Suprapubic skin (tissue), 4 donors: ENCODE data around the gene IL15RA. TPM values are rescaled to one million over a fixed set of nuclear protein-coding genes. Genes with fewer than 3 reads are reported as not detected.
"Not testable (repeated sequence)": the region's sequence is repeated elsewhere in the genome, so short reads cannot be mapped to it uniquely, and the experiment has no call there.

Experiments used
- DNase-seq, 2 donors: peaks; one replicate each; pipeline ENCODE4 v3.0.0-alpha.2; 2019; ENCODE audit warnings: low spot score in 2 of 2
- H3K27ac ChIP-seq: fragments of 200-600 bp; sonication (generic); one replicate; pipeline ENCODE4 v1.5.1; 2019
- H3K27me3 ChIP-seq: fragments of 200-600 bp; sonication (generic); one replicate; pipeline ENCODE4 v1.5.1; 2019
- H3K36me3 ChIP-seq: fragments of 200-600 bp; sonication (generic); one replicate; pipeline ENCODE4 v1.5.1; 2019
- H3K4me1 ChIP-seq: fragments of 200-600 bp; sonication (generic); one replicate; pipeline ENCODE4 v1.5.1; 2019
- H3K4me3 ChIP-seq: fragments of 200-600 bp; sonication (generic); one replicate; pipeline ENCODE4 v1.5.1; 2019; ENCODE audit warnings: mild to moderate bottlenecking
- H3K9me3 ChIP-seq: fragments of 200-600 bp; sonication (generic); one replicate; pipeline ENCODE4 v1.5.1; 2019
- CTCF ChIP-seq, 2 donors: fragments of 200-600 bp in 1 of 2; fragments of 450-650 bp in 1 of 2; sonication (generic) in 1 of 2; IDR thresholded peaks; one replicate each; pipeline ENCODE4 v1.5.1; 2016 to 2019; ENCODE audit warnings: antibody characterized with exemption in 2 of 2, mild to moderate bottlenecking in 1 of 2, moderate library complexity in 1 of 2
- EP300 ChIP-seq: sonication (generic); formaldehyde crosslinking; IDR thresholded peaks from one replicate; pipeline ENCODE4 v1.6.1; 2017; ENCODE audit warnings: antibody characterized with exemption
- POLR2A ChIP-seq, 2 donors: fragments of 450-650 bp; IDR thresholded peaks; one replicate each; pipeline ENCODE4 v1.6.1; 2017; ENCODE audit warnings: antibody characterized with exemption in 2 of 2, mild to moderate bottlenecking in 2 of 2, moderate library complexity in 2 of 2
- POLR2AphosphoS5 ChIP-seq, 3 donors: sonication (generic); formaldehyde crosslinking; IDR thresholded peaks; one replicate each; pipeline ENCODE4 v1.6.1; 2017; ENCODE audit warnings: antibody characterized with exemption in 3 of 3
- WGBS: methylation state at CpG from one replicate; pipeline ENCODE4 v1.1.5; 2018; 5-methylcytosine and 5-hydroxymethylcytosine counted together
- total RNA-seq, 4 donors: library from RNA; depleted of rRNA; stranded (reverse); fragments of >200 nt; gene quantifications; one replicate each; pipeline ENCODE4 v1.1.0, GENCODE V29; 2016

The IL15RA gene
- total RNA-seq, 4 donors from 2014 or later, result 14.1 to 26.5 (median 16.4) TPM

- H3K9me3 ChIP-seq, result no peaks in the 10 kb centered on the region
- DNase-seq, result no peak
- H3K27ac ChIP-seq, result no peak overlapping the region
- WGBS, result 75% methylated on average over 8 of the region's 8 CpGs
- H3K4me1 ChIP-seq, result peaks cover 13% of the 10 kb centered on the region
- H3K36me3 ChIP-seq, result no peaks in the 10 kb centered on the region
- H3K4me3 ChIP-seq, result no peak overlapping the region
- TF ChIP-seq POLR2AphosphoS5 (IDR thresholded peaks at IDR 0.05), result no peak
- no peaks in the 10 kb centered on the region for H3K27me3 ChIP-seq
These were observed 28.6 kb upstream of the IL15RA start for GRCh38 chr10:6005856-6006395.

GRCh38 chr10:6005161-6005804, 27.9 kb upstream of the IL15RA start:
- H3K9me3 ChIP-seq, H3K27ac ChIP-seq, DNase-seq, H3K4me3 ChIP-seq, H3K36me3 ChIP-seq, H3K27me3 ChIP-seq: not testable (repeated sequence)
- peaks cover 13% of the 10 kb centered on the region for H3K4me1 ChIP-seq
- WGBS, result 66% methylated on average over 6 of the region's 6 CpGs

GRCh38 chr10:6002809-6003510, 25.6 kb upstream of the IL15RA start:
- Histone ChIP-seq H3K9me3 (no peaks in the 10 kb centered on the region), H3K4me1 (no peaks in the 10 kb centered on the region)

GRCh38 chr10:5999440-6000165, 22.3 kb upstream of the IL15RA start:
- Histone ChIP-seq H3K27me3 (peaks cover 2% of the 10 kb centered on the region), H3K4me3 (no peak overlapping the region), H3K36me3 (no peaks in the 10 kb centered on the region), H3K9me3 (no peaks in the 10 kb centered on the region), H3K4me1 (no peaks in the 10 kb centered on the region), H3K27ac (no peak overlapping the region)
- 46% methylated on average over 16 of the region's 20 CpGs for WGBS
- no peak for DNase-seq
- TF ChIP-seq POLR2AphosphoS5 (IDR thresholded peaks at IDR 0.05) (no peak), POLR2A (IDR thresholded peaks at IDR 0.05) (no peak), EP300 (no peak), CTCF (IDR thresholded peaks at IDR 0.05) (no peak)

More at GRCh38 chr10:6002809-6003510, 25.6 kb upstream of the IL15RA start:
- Histone ChIP-seq H3K27me3 (peaks cover 2% of the 10 kb centered on the region), H3K4me3 (no peak overlapping the region), H3K36me3 (no peaks in the 10 kb centered on the region), H3K27ac (no peak overlapping the region)
- no peak for TF ChIP-seq CTCF (IDR thresholded peaks at IDR 0.05)
- TF ChIP-seq POLR2A (IDR thresholded peaks at IDR 0.05), result no peak
- TF ChIP-seq EP300, result no peak
- TF ChIP-seq POLR2AphosphoS5 (IDR thresholded peaks at IDR 0.05), result no peak
- WGBS, result 78% methylated on average over 12 of the region's 12 CpGs
- no peak for DNase-seq

- Histone ChIP-seq H3K4me1 (no peaks in the 10 kb centered on the region), H3K27me3 (peaks cover 2% of the 10 kb centered on the region), H3K4me3 (no peak overlapping the region), H3K9me3 (peaks cover 4% of the 10 kb centered on the region), H3K27ac (no peak overlapping the region), H3K36me3 (no peaks in the 10 kb centered on the region)
- DNase-seq, result no peak
- 88% methylated on average over 4 of the region's 4 CpGs for WGBS
- no peak for TF ChIP-seq POLR2A (IDR thresholded peaks at IDR 0.05)
These were observed 19.4 kb upstream of the IL15RA start for GRCh38 chr10:5996696-5997095.

- peaks cover 9% of the 10 kb centered on the region for H3K4me1 ChIP-seq
- DNase-seq, result no peak
- H3K9me3 ChIP-seq, result peaks cover 4% of the 10 kb centered on the region
- 89% methylated on average over 1 of the region's 1 CpG for WGBS
- TF ChIP-seq POLR2A (IDR thresholded peaks at IDR 0.05), result no peak
- TF ChIP-seq CTCF (IDR thresholded peaks at IDR 0.05), result no peak
- TF ChIP-seq EP300, result no peak
- TF ChIP-seq POLR2AphosphoS5 (IDR thresholded peaks at IDR 0.05), result no peak
- H3K27me3 ChIP-seq, result no peaks in the 10 kb centered on the region
- no peaks in the 10 kb centered on the region for H3K36me3 ChIP-seq
- no peak overlapping the region for H3K27ac ChIP-seq
- no peak overlapping the region for H3K4me3 ChIP-seq
These were observed 15.1 kb upstream of the IL15RA start for GRCh38 chr10:5992398-5992797.
